IMR-90 (cell line): Measurements from ENCODE around the gene GNAO1. TPM values are rescaled to one million over a fixed set of nuclear protein-coding genes. Genes with fewer than 3 reads are reported as not detected.

ENCODE experiments used
- ATAC-seq: fragments of 200-7000 bp; cut with Tn5 transposase; 2 replicates; pipeline ENCODE4 v1.9.1; 2020; ENCODE audit warnings: low read depth, mild to moderate bottlenecking, moderate library complexity
- BruUV-seq: library from RNA; stranded (reverse); fragments of 400-500 nt; replicated peaks from 2 replicates; lab custom pipeline; 2021; lab: Mats Ljungman, UMichigan
- CTCF ChIA-PET: fragments of 300-600 bp; formaldehyde crosslinking; extraction: SDS; loops from one replicate; lab custom pipeline; 2021; ENCODE audit warnings: antibody characterized with exemption; lab: Yijun Ruan, JAX
- POLR2A ChIA-PET: fragments of 300-600 bp; sonication (Branson Sonifier 250); formaldehyde crosslinking; loops from one replicate; lab custom pipeline; 2022; ENCODE audit warnings: antibody characterized with exemption; ENCODE audit not compliant: unreplicated experiment; lab: Charles Lee
- DNase-seq: peaks from one replicate; pipeline ENCODE4 v3.0.0; 2013
- H2AFZ ChIP-seq: replicated peaks from 2 replicates; pipeline ENCODE3; 2013; ENCODE audit warnings: low read length, mild to moderate bottlenecking; ENCODE audit not compliant: poor library complexity
- H2AK5ac ChIP-seq: 2 replicates; pipeline ENCODE4 v1.6.1; 2013; ENCODE audit warnings: low read depth, low read length, inconsistent platforms
- H2AK9ac ChIP-seq: replicated peaks from 2 replicates; pipeline ENCODE3; 2013; ENCODE audit warnings: mild to moderate bottlenecking, low read depth, low read length, moderate library complexity; ENCODE audit not compliant: poor library complexity
- H2BK120ac ChIP-seq: 2 replicates; pipeline ENCODE4 v1.6.1; 2013; ENCODE audit warnings: low read depth, low read length, inconsistent platforms
- H2BK15ac ChIP-seq: 3 replicates; pipeline ENCODE4 v1.6.1; 2013; ENCODE audit warnings: low read depth, low read length, inconsistent platforms
- H2BK20ac ChIP-seq: 2 replicates; pipeline ENCODE4 v1.6.1; 2013; ENCODE audit warnings: low read depth, mild to moderate bottlenecking, inconsistent platforms, low read length, moderate library complexity
- H2BK5ac ChIP-seq: 2 replicates; pipeline ENCODE4 v1.6.1; 2013; ENCODE audit warnings: mild to moderate bottlenecking, low read depth, low read length, inconsistent platforms; ENCODE audit not compliant: poor library complexity, severe bottlenecking
- H3K14ac ChIP-seq: replicated peaks from 2 replicates; pipeline ENCODE4 v1.6.1; 2013; ENCODE audit warnings: low read depth, low read length, inconsistent platforms
- H3K18ac ChIP-seq: 2 replicates; pipeline ENCODE4 v1.6.1; 2013; ENCODE audit warnings: low read depth, low read length, control low read depth
- H3K23ac ChIP-seq: 2 replicates; pipeline ENCODE4 v1.6.1; 2013; ENCODE audit warnings: low read depth, low read length, inconsistent platforms
- H3K27ac ChIP-seq: 2 replicates; pipeline ENCODE4 v1.5.1; 2013; ENCODE audit warnings: mild to moderate bottlenecking, control low read depth, low read length; ENCODE audit not compliant: insufficient read depth
- H3K27me3 ChIP-seq: 2 replicates; pipeline ENCODE4 v1.6.1; 2013; ENCODE audit warnings: low read length; ENCODE audit not compliant: control insufficient read depth, insufficient read depth
- H3K36me3 ChIP-seq: 2 replicates; pipeline ENCODE4 v1.6.1; 2013; ENCODE audit warnings: low read length, mixed read lengths; ENCODE audit not compliant: control insufficient read depth, insufficient read depth
- H3K4ac ChIP-seq: 2 replicates; pipeline ENCODE4 v1.6.1; 2013; ENCODE audit warnings: low read depth, low read length, inconsistent platforms
- H3K4me1 ChIP-seq: 2 replicates; pipeline ENCODE4 v1.6.1; 2013; ENCODE audit warnings: low read length, mixed read lengths; ENCODE audit not compliant: control insufficient read depth, insufficient read depth
- H3K4me2 ChIP-seq: 2 replicates; pipeline ENCODE4 v1.6.1; 2013; ENCODE audit warnings: low read depth, mild to moderate bottlenecking, control low read depth, low read length, moderate library complexity
- H3K4me3 ChIP-seq: 2 replicates; pipeline ENCODE4 v1.5.1; 2013; ENCODE audit warnings: low read depth, mild to moderate bottlenecking, control low read depth, low read length, moderate library complexity; ENCODE audit not compliant: insufficient read depth
- H3K56ac ChIP-seq: 2 replicates; pipeline ENCODE4 v1.6.1; 2013; ENCODE audit warnings: low read length, inconsistent platforms; ENCODE audit not compliant: insufficient read depth; ENCODE audit errors: extremely low read depth
- H3K79me1 ChIP-seq, 2 experiments: 2 replicates each; pipeline ENCODE4 v1.6.1; 2013; ENCODE audit warnings: low read length in 2 of 2, inconsistent platforms in 1 of 2, low read depth in 1 of 2
- H3K9ac ChIP-seq: 2 replicates; pipeline ENCODE4 v1.6.1; 2013; ENCODE audit warnings: low read depth, low read length, control low read depth
- H3K9me1 ChIP-seq: 2 replicates; pipeline ENCODE4 v1.6.1; 2013; ENCODE audit warnings: low read length, inconsistent platforms; ENCODE audit not compliant: insufficient read depth
- H3K9me3 ChIP-seq: 2 replicates; pipeline ENCODE4 v1.6.1; 2013; ENCODE audit warnings: low read length; ENCODE audit not compliant: control insufficient read depth, insufficient read depth
- H4K20me1 ChIP-seq: 2 replicates; pipeline ENCODE4 v1.6.1; 2013; ENCODE audit warnings: low read length, inconsistent platforms; ENCODE audit not compliant: insufficient read depth
- H4K5ac ChIP-seq: 2 replicates; pipeline ENCODE4 v1.6.1; 2013; ENCODE audit warnings: mild to moderate bottlenecking, low read depth, low read length, control low read depth
- H4K8ac ChIP-seq, 2 experiments: 2 replicates each; pipeline ENCODE4 v1.6.1; 2013; ENCODE audit warnings: low read depth in 2 of 2, low read length in 2 of 2, control low read depth in 1 of 2, inconsistent platforms in 1 of 2
- H4K91ac ChIP-seq: 2 replicates; pipeline ENCODE4 v1.6.1; 2013; ENCODE audit warnings: low read depth, low read length, inconsistent platforms; ENCODE audit not compliant: insufficient read depth
- BHLHE40 ChIP-seq: fragments of 150-350 bp; IDR thresholded peaks from 2 replicates; pipeline ENCODE4 v1.6.1; 2016; ENCODE audit warnings: mild to moderate bottlenecking, low read depth, low read length
- CEBPB ChIP-seq: IDR thresholded peaks from 2 replicates; pipeline ENCODE4 v1.6.1; 2012; ENCODE audit warnings: low read depth, low read length, improper control_type of control experiment
- CHD1 ChIP-seq: IDR thresholded peaks from 2 replicates; pipeline ENCODE4 v1.6.1; 2012; ENCODE audit warnings: low read depth, low read length, improper control_type of control experiment
- CTCF ChIP-seq: conservative IDR thresholded peaks from 2 replicates; pipeline ENCODE4 v1.5.1; 2012; ENCODE audit warnings: mild to moderate bottlenecking, low read depth, low read length, improper control_type of control experiment
- ELK1 ChIP-seq: fragments of 150-350 bp; IDR thresholded peaks from 2 replicates; pipeline ENCODE4 v1.6.1; 2016; ENCODE audit warnings: low read depth, mild to moderate bottlenecking, low read length, moderate library complexity, borderline replicate concordance
- FOS ChIP-seq: fragments of 150-350 bp; IDR thresholded peaks from 2 replicates; pipeline ENCODE4 v1.6.1; 2016; ENCODE audit warnings: low read depth, low read length
- MAFK ChIP-seq: IDR thresholded peaks from 2 replicates; pipeline ENCODE4 v1.6.1; 2012; ENCODE audit warnings: low read depth, low read length, improper control_type of control experiment
- MAZ ChIP-seq: IDR thresholded peaks from 2 replicates; pipeline ENCODE4 v1.6.1; 2012; ENCODE audit warnings: low read depth, mild to moderate bottlenecking, low read length, improper control_type of control experiment, moderate library complexity, borderline replicate concordance
- NFE2L2 ChIP-seq: fragments of 150-350 bp; IDR thresholded peaks from 2 replicates; pipeline ENCODE4 v1.6.1; 2016; ENCODE audit warnings: low read depth, mild to moderate bottlenecking, low read length
- POLR2A ChIP-seq: IDR thresholded peaks from 2 replicates; pipeline ENCODE4 v1.6.1; 2012; ENCODE audit warnings: mild to moderate bottlenecking, low read depth, low read length
- RAD21 ChIP-seq: IDR thresholded peaks from 2 replicates; pipeline ENCODE4 v1.6.1; 2012; ENCODE audit warnings: low read length, improper control_type of control experiment
- RCOR1 ChIP-seq: IDR thresholded peaks from 2 replicates; pipeline ENCODE4 v1.6.1; 2012; ENCODE audit warnings: mild to moderate bottlenecking, low read length, improper control_type of control experiment; ENCODE audit not compliant: insufficient replicate concordance
- RFX5 ChIP-seq: IDR thresholded peaks from 2 replicates; pipeline ENCODE4 v1.8.0; 2012; ENCODE audit warnings: low read depth, mild to moderate bottlenecking, low read length, moderate library complexity
- SMC3 ChIP-seq: fragments of 150-350 bp; IDR thresholded peaks from 2 replicates; pipeline ENCODE4 v1.6.1; 2016; ENCODE audit warnings: low read depth, mild to moderate bottlenecking, antibody characterized with exemption, low read length, moderate library complexity
- USF2 ChIP-seq: fragments of 150-350 bp; IDR thresholded peaks from 2 replicates; pipeline ENCODE4 v1.6.1; 2017; ENCODE audit warnings: mild to moderate bottlenecking, antibody characterized with exemption, low read length, low read depth
- WGBS, 2 experiments: methylation state at CpG; one replicate each; pipeline versions ENCODE4 v1.1.5 to v1.1.7; 2013; ENCODE audit warnings: missing lambda C conversion rate in 2 of 2; ENCODE audit not compliant: insufficient read length in 1 of 2; ENCODE audit errors: extremely low coverage in 2 of 2; 5-methylcytosine and 5-hydroxymethylcytosine counted together
- dilution Hi-C: fragments of 300-500 bp; cut with HindIII; formaldehyde crosslinking; loops from one replicate; pipeline ENCODE4 v1.14.3; 2018; ENCODE audit warnings: low sequenced_read_pairs; ENCODE audit not compliant: unreplicated experiment
- in situ Hi-C: fragments of 300-500 bp; cut with MboI; formaldehyde crosslinking; loops from 3 replicates; pipeline ENCODE4 v1.14.3; 2019; ENCODE audit warnings: low sequenced_read_pairs, inconsistent platforms, mixed read lengths
- intact Hi-C: fragments of 100-400 bp; cut with micrococcal nuclease; formaldehyde crosslinking; loops from 2 replicates; pipeline ENCODE4 v1.10.0; 2022
- polyA plus RNA-seq, 3 experiments: library from polyadenylated mRNA; depleted of rRNA; stranded (reverse); fragments of >200 nt; gene quantifications; 2 replicates each; pipeline ENCODE4 v1.2.3, GENCODE V29; 2012; ENCODE audit warnings: low replicate concordance in 1 of 3
- total RNA-seq: library from RNA; depleted of rRNA; stranded (reverse); fragments of >200 nt; gene quantifications from 2 replicates; pipeline ENCODE4 v1.2.3, GENCODE V29; 2012

Gene GNAO1
- total and polyA plus RNA-seq, 2 of the 4 experiments (the other 2 are of a cell fraction) = under 0.01 to 0.07 TPM

GRCh38 chr16:56260378-56261160, 69.3 kb downstream of the GNAO1 start:
- H2BK20ac ChIP-seq = no peak overlapping the region
- in situ Hi-C loops = no loop called here
- no peaks in the 10 kb centered on the region for H4K20me1 ChIP-seq
- no peak overlapping the region for H3K56ac ChIP-seq
- no peak overlapping the region for H2BK15ac ChIP-seq
- no peak overlapping the region for H3K4me2 ChIP-seq
- H3K27me3 ChIP-seq = peaks cover 38% of the 10 kb centered on the region
- H4K91ac ChIP-seq = no peak overlapping the region
- H4K8ac ChIP-seq = no peak overlapping the region
- no peak overlapping the region for H2AK5ac ChIP-seq
- no peak overlapping the region for H4K5ac ChIP-seq
- H3K23ac ChIP-seq = no peak overlapping the region
- no peak overlapping the region for H2BK120ac ChIP-seq
- H3K36me3 ChIP-seq = no peaks in the 10 kb centered on the region
- no peak overlapping the region for H3K9ac ChIP-seq
- no peaks in the 10 kb centered on the region for H3K9me1 ChIP-seq
- peaks cover 2% of the 10 kb centered on the region; the same call in 1 of the 2 replicates for H3K4me1 ChIP-seq
- WGBS, 2 experiments = 70% methylated on average over 3 of the region's 13 CpGs; no CpG with 5 or more reads in 1 of the 2 experiments
- dilution Hi-C loops = no loop called here
- H3K14ac ChIP-seq = no peak overlapping the region
- BruUV-seq = no TSS peak
- no peak overlapping the region for H3K4ac ChIP-seq
- ChIA-PET POLR2A (no interaction called here), CTCF (no interaction called here)
- H3K79me1 ChIP-seq = no peaks in the 10 kb centered on the region
- no peak overlapping the region for H2AFZ ChIP-seq
- no peak for ATAC-seq
- intact Hi-C loops = no loop called here
- no peak for DNase-seq
- no peak overlapping the region for H3K27ac ChIP-seq
- H3K9me3 ChIP-seq = no peaks in the 10 kb centered on the region
- TF ChIP-seq RFX5 (no peak), CHD1 (no peak), RCOR1 (no peak), USF2 (no peak), MAZ (no peak), FOS (no peak), MAFK (no peak), BHLHE40 (no peak), SMC3 (no peak), CEBPB (no peak), RAD21 (no peak), NFE2L2 (no peak), POLR2A (no peak), CTCF (no peak), ELK1 (no peak)
- H3K4me3 ChIP-seq = no peak overlapping the region
- no peak overlapping the region for H2BK5ac ChIP-seq
- H2AK9ac ChIP-seq = no peak overlapping the region
- H3K18ac ChIP-seq = no peak overlapping the region
